ENCODE data around the gene TMPRSS6.

DNA sequence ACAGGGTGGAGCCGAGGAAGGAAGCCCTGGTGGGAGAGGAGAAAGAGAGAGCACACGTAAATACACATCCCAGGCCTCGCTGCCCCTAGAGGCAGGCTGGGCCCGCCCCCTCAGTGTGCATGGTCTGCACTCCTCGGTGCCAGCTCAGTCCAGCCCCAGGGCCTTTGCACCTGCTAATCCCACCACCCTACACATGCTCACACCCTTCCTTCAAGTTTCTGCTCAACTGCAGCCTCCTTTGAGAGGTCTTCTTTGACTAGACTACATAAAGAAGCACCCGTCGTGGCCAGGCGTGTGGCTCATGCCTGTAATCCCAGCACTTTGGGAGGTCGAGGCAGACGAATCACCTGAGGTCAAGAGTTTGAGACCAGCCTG lies 34.7 kb upstream of the TMPRSS6 start:
- TF ChIP-seq, protein P1, sequence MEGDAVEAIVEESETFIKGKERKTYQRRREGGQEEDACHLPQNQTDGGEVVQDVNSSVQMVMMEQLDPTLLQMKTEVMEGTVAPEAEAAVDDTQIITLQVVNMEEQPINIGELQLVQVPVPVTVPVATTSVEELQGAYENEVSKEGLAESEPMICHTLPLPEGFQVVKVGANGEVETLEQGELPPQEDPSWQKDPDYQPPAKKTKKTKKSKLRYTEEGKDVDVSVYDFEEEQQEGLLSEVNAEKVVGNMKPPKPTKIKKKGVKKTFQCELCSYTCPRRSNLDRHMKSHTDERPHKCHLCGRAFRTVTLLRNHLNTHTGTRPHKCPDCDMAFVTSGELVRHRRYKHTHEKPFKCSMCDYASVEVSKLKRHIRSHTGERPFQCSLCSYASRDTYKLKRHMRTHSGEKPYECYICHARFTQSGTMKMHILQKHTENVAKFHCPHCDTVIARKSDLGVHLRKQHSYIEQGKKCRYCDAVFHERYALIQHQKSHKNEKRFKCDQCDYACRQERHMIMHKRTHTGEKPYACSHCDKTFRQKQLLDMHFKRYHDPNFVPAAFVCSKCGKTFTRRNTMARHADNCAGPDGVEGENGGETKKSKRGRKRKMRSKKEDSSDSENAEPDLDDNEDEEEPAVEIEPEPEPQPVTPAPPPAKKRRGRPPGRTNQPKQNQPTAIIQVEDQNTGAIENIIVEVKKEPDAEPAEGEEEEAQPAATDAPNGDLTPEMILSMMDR (IDR thresholded peaks at IDR 0.05) = no peak
- TF ChIP-seq POLR2A (IDR thresholded peaks at IDR 0.05) (no peak), POLR2AphosphoS5 (IDR thresholded peaks at IDR 0.05) (no peak)

All from stomach (tissue), 4 donors.